CD4-positive, alpha-beta T cell treated with Interleukin-10 for 1 hour (primary cell): Measurements from ENCODE around the gene PARD3B.

ENCODE experiments used
- DNase-seq: peaks from one replicate; pipeline ENCODE4 v3.0.0-alpha.2; 2020

PARD3B gene

GRCh38 chr2:205297846-205298245 is 752.6 kb downstream of the PARD3B start:
- no peak for DNase-seq

GRCh38 chr2:205311201-205311600 is 765.9 kb downstream of the PARD3B start:
- no peak for DNase-seq

GRCh38 chr2:205321231-205321630 is 776.0 kb downstream of the PARD3B start:
- no peak for DNase-seq

- no peak for DNase-seq
Measured at GRCh38 chr2:205323929-205324328, 778.7 kb downstream of the PARD3B start.

GRCh38 chr2:205324355-205324754 is 779.1 kb downstream of the PARD3B start:
- no peak for DNase-seq

GRCh38 chr2:205333351-205333750 is 788.1 kb downstream of the PARD3B start:
- no peak for DNase-seq

GRCh38 chr2:205337274-205337673 is 792.0 kb downstream of the PARD3B start:
- DNase-seq = no peak

GRCh38 chr2:205338156-205338555 is 792.9 kb downstream of the PARD3B start:
- DNase-seq = no peak

- no peak for DNase-seq
Measured at GRCh38 chr2:205343103-205343502, 797.8 kb downstream of the PARD3B start.

- DNase-seq = no peak
Measured at GRCh38 chr2:205346649-205347048, 801.4 kb downstream of the PARD3B start.

GRCh38 chr2:205347899-205348298 is 802.6 kb downstream of the PARD3B start:
- no peak for DNase-seq

- no peak for DNase-seq
Measured at GRCh38 chr2:205352094-205352493, 806.8 kb downstream of the PARD3B start.

- DNase-seq = no peak
Measured at GRCh38 chr2:205352593-205352992, 807.3 kb downstream of the PARD3B start.

GRCh38 chr2:205357732-205358131 is 812.5 kb downstream of the PARD3B start:
- no peak for DNase-seq

- no peak for DNase-seq
Measured at GRCh38 chr2:205358351-205358815, 813.1 kb downstream of the PARD3B start.

GRCh38 chr2:205361272-205361671 is 816.0 kb downstream of the PARD3B start:
- DNase-seq = no peak

- DNase-seq = no peak
Measured at GRCh38 chr2:205361970-205362369, 816.7 kb downstream of the PARD3B start.

- no peak for DNase-seq
Measured at GRCh38 chr2:205364261-205364660, 819.0 kb downstream of the PARD3B start.

GRCh38 chr2:205366336-205367060 is 821.2 kb downstream of the PARD3B start:
- no peak for DNase-seq

- DNase-seq = no peak
Measured at GRCh38 chr2:205367331-205367935, 822.2 kb downstream of the PARD3B start.

GRCh38 chr2:205369813-205370212 is 824.5 kb downstream of the PARD3B start:
- DNase-seq = no peak

- no peak for DNase-seq
Measured at GRCh38 chr2:205370726-205371125, 825.5 kb downstream of the PARD3B start.

- no peak for DNase-seq
Measured at GRCh38 chr2:205372141-205372540, 826.9 kb downstream of the PARD3B start.
